GM21367 (cell line): ENCODE data around the gene ZNF512B.

ENCODE experiments used
- ATAC-seq: cut with Tn5 transposase; IDR thresholded peaks from one replicate; pipeline ENCODE4 v1.9.1; 2021; ENCODE audit not compliant: unreplicated experiment

The ZNF512B gene

GRCh38 chr20:63951398-63952209 lies 18.1 kb downstream of the ZNF512B start:
- ATAC-seq, result no peak

- no peak for ATAC-seq
Measured at GRCh38 chr20:63950701-63951397, 18.9 kb downstream of the ZNF512B start.

GRCh38 chr20:63947638-63948456 lies 21.9 kb downstream of the ZNF512B start:
- no peak for ATAC-seq

- ATAC-seq, result no peak
Measured at GRCh38 chr20:63946986-63947637, 22.6 kb downstream of the ZNF512B start.

GRCh38 chr20:63945921-63946920 lies 23.5 kb downstream of the ZNF512B start:
- ATAC-seq, result no peak

GRCh38 chr20:63945031-63945658 lies 24.6 kb downstream of the ZNF512B start:
- no peak for ATAC-seq

- no peak for ATAC-seq
Measured at GRCh38 chr20:63944078-63944941, 25.4 kb downstream of the ZNF512B start.

- no peak for ATAC-seq
Measured at GRCh38 chr20:63943808-63944077, 26.0 kb downstream of the ZNF512B start.

- ATAC-seq, result no peak
Measured at GRCh38 chr20:63942969-63943807, 26.5 kb downstream of the ZNF512B start.

- ATAC-seq, result no peak
Measured at GRCh38 chr20:63942250-63942951, 27.3 kb downstream of the ZNF512B start.

GRCh38 chr20:63941282-63942081 lies 28.2 kb downstream of the ZNF512B start:
- no peak for ATAC-seq

GRCh38 chr20:63940472-63941266 lies 29.1 kb downstream of the ZNF512B start:
- ATAC-seq, result no peak

- no peak for ATAC-seq
Measured at GRCh38 chr20:63940071-63940471, 29.7 kb downstream of the ZNF512B start.

GRCh38 chr20:63939061-63939935 lies 30.4 kb downstream of the ZNF512B start:
- no peak for ATAC-seq

- no peak for ATAC-seq
Measured at GRCh38 chr20:63937596-63937995, 32.1 kb downstream of the ZNF512B start.
